AG10803 (cell line): Measurements from ENCODE around the gene QRICH1.
A peak's percentile ranks its signal among the peaks of the same experiment; 100 is the strongest.

ENCODE experiments used
- DNase-seq: peaks from one replicate; pipeline ENCODE4 v3.0.0; 2010; ENCODE audit warnings: low read depth
- H3K4me3 ChIP-seq: 2 replicates; pipeline ENCODE4 v1.5.1; 2011; ENCODE audit warnings: mild to moderate bottlenecking, low read length, control low read depth
- TF ChIP-seq, protein P1 (sequence below): conservative IDR thresholded peaks from 2 replicates; pipeline ENCODE4 v1.5.1; 2011; ENCODE audit warnings: mild to moderate bottlenecking, low read length, control low read depth, inconsistent platforms

QRICH1 gene

DNA sequence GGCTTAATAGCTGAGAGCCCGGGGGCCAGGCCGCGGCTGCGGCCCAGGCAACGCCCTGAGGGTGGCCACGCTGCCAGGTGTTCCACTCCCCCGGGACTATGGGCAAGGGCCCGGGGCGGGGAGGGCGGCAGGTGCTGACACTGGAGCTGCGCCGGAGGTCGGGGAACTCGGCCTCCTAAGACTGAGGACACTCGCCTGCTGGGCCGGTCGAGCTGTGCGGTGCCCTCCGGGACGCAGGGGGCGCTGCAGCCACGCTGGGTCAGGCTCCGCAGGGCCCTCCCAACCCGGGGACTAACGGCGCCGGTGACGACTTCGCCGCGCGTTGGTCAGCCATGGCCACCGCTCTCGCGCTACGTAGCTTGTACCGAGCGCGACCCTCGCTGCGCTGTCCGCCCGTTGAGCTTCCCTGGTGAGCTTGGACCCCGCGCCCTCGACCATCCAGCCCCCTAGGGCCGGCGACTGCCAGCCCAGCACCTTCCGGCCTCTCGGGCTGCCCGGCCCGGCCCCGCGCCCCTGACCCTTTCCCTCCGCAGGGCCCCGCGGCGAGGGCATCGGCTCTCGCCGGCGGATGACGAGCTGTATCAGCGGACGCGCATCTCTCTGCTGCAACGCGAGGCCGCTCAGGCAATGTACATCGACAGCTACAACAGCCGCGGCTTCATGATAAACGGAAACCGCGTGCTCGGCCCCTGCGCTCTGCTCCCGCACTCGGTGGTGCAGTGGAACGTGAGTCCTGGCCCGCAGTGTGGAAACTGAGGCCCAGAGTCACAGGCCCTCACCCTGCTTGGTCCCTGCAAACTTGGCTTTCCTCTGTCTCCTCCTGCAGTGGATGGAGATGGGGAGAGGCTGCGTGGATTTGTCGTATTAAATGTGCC is 71.8 kb downstream of the QRICH1 start, which contains the start of gene NDUFAF3:
TSS of gene NDUFAF3 (plus strand) at position 309 of the 875 bp plus-strand sequence. CDS start at position 333, 24 bp downstream.
- DNase-seq = peak; percentile 93
- peak within 1 kb of the TSS; percentile 95 for H3K4me3 ChIP-seq
- TF ChIP-seq, protein P1, sequence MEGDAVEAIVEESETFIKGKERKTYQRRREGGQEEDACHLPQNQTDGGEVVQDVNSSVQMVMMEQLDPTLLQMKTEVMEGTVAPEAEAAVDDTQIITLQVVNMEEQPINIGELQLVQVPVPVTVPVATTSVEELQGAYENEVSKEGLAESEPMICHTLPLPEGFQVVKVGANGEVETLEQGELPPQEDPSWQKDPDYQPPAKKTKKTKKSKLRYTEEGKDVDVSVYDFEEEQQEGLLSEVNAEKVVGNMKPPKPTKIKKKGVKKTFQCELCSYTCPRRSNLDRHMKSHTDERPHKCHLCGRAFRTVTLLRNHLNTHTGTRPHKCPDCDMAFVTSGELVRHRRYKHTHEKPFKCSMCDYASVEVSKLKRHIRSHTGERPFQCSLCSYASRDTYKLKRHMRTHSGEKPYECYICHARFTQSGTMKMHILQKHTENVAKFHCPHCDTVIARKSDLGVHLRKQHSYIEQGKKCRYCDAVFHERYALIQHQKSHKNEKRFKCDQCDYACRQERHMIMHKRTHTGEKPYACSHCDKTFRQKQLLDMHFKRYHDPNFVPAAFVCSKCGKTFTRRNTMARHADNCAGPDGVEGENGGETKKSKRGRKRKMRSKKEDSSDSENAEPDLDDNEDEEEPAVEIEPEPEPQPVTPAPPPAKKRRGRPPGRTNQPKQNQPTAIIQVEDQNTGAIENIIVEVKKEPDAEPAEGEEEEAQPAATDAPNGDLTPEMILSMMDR = peak; percentile 80

DNA sequence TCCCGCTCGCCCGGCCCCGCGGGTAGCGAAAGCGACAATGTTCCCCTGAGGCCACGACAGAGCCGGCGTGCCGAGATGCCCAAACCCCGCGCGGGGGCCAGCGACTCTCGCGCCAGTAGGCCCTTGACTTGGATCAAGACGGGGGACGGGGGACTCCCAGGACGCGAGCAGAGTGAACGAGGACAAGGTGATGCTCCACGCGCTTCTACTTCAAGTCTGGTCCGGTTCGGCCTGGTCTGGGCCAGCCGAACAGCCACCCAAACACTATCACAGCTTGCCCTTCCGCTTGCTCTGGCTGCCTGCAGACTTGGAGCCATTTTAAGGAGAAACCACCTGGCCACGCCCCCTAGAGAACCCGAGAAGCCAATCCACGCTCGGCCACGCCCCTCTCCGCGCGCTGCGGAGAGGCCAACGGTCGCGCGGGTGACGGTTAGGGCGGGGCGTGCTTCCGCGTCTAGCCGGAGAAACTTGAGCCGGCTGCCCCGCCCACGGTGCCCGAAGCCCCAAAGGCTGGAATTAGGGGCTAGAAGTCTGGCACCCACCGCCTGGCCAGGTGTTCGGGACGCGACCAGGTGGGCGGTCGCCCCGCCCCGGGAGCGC is 72.6 kb downstream of the QRICH1 start:
- peak; percentile 96 for DNase-seq
- H3K4me3 ChIP-seq = peak overlapping the region; percentile 95
- TF ChIP-seq, protein P1 = no peak

DNA sequence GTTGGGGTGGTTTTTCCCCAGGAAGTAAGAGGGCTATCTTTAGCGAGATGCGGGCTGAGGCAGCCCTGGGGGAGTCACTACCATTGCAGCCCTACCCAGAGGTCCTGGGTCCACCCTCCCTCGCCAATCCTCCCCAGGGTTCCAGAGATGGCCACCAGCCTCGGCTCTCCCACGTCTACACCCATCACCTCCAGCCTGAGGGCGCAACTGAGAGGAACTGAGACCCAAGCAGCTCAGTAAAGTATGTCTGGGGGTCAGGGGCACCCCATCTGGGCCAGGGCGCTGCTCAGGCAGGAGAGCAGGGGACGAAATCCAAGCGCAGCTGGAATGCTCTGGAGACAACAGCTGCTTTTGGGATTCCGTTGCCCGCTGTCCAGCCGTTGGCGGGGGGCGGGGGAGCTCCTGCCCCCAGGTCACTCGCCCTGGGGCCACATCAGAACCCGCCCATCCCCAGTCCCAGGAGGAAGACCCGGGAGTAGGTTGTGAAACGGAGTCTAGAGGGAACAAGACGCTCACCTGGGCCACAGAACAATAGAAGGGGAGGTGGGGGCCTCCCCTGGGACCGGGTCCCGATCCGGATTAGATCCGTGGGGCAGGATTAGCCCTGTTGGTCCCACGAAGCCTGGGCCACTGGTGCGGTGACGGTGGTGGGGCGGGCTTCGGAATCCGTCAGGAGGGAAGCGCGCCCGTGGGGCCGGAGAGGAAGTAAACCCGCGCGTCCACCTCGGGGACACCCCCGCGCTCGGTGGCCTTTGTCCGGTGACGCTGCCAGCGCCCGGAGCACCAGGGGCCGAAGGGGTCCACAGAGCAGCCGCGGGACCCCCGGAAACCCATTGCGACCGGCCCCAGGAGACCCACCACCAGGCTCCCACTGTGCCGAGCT is 73.3 kb downstream of the QRICH1 start:
- peak overlapping the region; percentile 95 for H3K4me3 ChIP-seq
- TF ChIP-seq, protein P1 = no peak
- no peak for DNase-seq

DNA sequence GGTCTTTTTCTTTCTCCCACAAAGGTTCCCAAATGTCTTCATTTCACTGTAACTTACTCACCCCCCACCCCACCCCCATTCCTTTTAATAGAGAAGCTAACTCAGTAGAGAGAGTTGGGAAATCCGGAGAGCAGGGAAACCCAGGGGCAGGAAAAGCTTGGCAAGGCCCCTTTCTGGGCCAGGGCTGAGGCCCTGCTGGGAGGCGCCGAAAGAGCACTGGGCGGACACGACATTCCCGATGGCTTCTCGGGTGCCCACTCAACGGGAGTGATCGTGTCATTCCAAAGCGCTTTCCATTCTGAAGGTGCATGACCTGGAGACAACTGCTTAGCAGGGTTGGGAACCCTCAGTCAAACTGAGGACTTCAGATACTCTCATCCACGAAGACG is 73.9 kb downstream of the QRICH1 start:
- peak overlapping the region; percentile 95 for H3K4me3 ChIP-seq
- no peak for DNase-seq
- TF ChIP-seq, protein P1 = no peak

DNA sequence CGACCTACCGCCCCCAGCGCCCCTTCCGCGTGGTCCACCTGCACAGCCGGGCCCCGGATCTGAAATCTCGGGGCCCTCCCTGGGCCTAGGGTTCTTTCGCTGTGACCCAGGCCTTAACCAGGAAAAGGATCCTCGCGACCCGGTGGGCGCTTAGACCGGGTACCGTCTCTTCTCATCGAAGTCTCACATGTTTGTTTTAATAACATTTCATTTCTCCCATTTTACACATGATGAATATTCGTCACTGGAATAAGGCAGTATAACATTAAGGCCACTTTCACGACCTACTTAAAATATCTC is 75.2 kb downstream of the QRICH1 start:
- DNase-seq = no peak
- TF ChIP-seq, protein P1 = no peak
- H3K4me3 ChIP-seq = peak overlapping the region; percentile 77

DNA sequence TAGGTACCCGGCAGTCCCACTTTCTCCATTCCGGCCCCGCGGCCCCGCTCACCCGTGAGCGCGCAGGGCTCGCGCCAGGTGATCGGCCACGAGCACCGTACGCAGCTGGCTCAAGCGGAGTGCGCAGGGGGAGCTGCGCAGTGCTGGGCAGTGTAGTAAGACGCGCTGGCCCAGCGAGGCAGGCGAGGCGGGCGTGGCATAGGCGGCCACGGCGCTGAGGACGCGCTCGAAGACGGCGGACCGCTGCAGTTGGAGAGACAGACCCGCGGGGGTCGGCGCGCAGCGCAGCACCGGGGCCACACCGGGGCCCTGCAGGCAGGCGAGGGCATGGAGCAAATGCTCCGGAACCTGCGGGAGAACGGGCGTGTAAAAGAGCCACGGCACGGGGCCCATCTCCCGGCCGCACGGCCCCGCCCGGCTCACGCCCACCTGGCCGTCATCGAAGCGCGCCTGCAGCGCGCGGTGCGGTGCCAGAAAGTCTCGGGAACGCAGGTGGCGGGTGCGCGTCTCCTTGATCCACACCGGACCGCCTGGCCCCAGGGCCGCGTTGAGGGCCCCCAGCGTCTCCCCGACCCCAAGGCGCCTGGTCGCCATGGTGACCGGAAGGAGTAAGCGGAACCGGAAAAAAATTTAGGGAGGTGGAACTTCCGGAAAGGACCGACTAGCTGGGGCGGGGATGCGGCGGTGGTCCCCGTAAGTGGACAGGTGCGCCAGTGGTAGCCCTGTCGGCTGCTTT is 75.7 kb downstream of the QRICH1 start, which contains the start of gene DALRD3:
TSS of gene DALRD3 (minus strand) at position 610 of the 736 bp plus-strand sequence. CDS start at position 594, 16 bp downstream.
- TF ChIP-seq, protein P1 = no peak
- H3K4me3 ChIP-seq = peak within 1 kb of the TSS; percentile 77
- DNase-seq = peak; percentile 47
